HPDE6-E6E7 (cell line): ENCODE results near the gene KLHL28.

ENCODE experiments used
- DNase-seq: peaks from one replicate; pipeline ENCODE4 v3.0.0; 2011; ENCODE audit warnings: missing footprints; ENCODE audit errors: extremely low spot score

The KLHL28 gene, protein sequence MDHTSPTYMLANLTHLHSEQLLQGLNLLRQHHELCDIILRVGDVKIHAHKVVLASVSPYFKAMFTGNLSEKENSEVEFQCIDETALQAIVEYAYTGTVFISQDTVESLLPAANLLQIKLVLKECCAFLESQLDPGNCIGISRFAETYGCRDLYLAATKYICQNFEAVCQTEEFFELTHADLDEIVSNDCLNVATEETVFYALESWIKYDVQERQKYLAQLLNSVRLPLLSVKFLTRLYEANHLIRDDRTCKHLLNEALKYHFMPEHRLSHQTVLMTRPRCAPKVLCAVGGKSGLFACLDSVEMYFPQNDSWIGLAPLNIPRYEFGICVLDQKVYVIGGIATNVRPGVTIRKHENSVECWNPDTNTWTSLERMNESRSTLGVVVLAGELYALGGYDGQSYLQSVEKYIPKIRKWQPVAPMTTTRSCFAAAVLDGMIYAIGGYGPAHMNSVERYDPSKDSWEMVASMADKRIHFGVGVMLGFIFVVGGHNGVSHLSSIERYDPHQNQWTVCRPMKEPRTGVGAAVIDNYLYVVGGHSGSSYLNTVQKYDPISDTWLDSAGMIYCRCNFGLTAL

DNA sequence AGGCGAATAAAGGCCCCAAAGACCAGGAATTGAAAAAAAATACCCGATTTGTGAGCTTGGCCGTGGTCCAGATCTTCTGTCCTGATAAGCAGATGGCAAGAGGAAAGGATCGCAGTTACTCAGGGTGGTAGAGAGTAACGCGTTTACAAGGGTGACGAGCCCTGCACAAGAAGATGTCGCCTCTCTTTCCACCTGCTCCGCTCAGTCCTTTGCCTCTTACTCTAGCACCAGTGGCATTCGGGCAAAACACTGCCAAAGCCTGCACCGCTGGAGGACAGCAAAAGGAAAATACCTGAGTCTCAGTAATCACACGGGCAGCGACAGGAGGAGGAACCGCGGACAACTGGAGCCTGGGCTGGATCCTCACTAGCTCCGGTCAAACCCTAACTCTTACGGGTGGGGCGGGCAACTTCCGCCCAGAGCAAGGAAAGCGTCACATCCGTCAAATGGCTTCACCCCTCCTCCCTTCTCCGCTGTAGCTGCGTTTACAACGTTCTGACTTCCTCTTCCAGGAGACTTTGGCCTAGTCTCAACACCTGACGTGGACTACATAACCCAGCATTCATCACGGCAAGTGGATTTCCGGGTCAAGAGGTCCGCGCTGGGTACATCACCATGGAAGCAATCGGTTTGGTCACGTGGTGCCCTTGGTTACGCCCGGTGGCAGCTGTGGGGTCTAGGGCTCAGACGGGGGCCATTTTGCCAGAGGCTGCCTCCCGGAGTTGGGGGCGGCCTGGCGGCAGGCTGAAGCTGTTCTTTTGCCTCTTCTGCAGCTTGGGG, at the start of gene KLHL28, which contains the start of gene TOGARAM1:
Gene KLHL28 (minus strand): TSS at position 394 of the 780 bp plus-strand sequence. CDS start 16,019 bp downstream, outside the sequence.
Gene TOGARAM1 (plus strand): TSS at position 637 of the 780 bp plus-strand sequence. CDS start 232 bp downstream, outside the sequence.
- DNase-seq: peak; percentile 95

DNA sequence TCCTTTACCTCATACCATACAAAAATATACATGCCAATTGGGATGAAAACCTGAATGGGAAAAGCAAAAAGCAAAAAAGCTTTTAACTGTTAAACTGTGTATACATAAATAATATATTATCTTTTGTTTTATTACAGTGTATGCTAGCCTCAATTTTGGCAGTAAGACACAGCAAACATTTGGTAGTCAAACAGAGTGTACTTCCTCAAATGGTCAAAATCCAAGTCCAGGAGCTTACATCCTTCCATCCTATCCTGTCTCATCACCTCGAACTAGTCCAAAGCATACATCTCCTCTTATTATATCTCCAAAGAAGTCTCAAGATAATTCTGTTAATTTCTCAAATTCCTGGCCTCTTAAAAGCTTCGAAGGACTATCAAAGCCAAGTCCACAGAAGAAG, 42.2 kb upstream of the KLHL28 start:
- no peak for DNase-seq

DNA sequence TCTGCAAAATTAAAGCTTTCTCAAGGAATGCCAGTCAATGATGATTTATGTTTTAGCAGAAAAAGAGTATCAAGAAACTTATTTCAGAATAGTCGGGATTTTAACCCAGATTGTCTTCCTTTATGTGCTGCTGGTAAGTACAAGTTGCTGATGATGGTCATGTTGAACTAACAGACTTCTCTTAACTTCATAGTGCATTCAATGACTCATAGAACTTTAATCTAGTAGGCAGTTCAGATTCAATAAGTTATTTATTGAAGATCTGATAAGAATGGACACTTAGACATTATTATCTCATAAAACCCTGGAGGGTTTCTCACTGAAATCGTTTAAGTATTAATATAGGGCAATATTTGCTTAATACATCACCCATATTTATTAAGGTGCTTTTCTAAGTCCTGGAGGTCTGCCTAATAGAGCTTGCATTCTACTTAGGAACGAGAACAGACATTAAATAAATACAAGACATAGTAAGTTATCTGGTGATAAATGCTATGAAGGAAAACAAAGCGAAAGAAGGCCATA, 34.1 kb upstream of the KLHL28 start:
- no peak for DNase-seq

DNA sequence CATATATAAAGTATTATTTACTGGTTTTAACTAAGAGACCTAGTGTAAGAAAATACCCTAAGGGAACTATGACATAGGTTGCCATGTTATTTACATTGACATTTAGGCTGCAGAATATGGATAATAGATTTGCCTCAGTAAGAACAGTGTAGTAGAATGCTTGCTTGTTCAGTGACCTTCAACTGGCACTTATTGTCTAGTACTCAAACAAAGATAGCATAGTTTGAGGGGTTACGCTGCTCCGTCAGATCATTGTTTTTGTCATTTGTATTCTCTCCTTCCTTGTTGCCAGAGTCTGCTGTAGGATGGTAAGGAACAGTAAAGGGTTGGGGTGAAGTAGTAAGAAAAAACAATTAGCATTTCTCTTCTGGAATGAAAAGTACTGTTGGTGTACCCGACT, 33.4 kb upstream of the KLHL28 start:
- DNase-seq: no peak

DNA sequence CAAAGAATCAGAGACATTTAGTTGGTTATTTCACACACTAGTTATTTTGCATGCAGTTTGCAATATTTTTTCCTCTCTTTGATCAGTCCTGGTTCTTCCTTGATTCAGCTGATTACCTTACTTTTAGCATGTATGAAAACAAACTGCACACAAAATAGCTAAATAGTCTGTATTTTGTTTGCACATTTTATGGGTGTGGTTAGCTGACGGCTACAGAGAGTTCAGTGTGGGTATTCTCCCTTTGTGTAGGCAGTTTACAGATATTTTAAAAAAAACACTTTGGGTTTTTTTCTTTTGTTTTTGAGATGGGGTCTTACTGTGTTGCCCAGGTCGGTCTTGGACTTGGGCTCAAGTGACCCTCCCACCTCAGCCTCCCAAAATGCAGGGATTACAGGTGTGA, 28.8 kb upstream of the KLHL28 start:
- no peak for DNase-seq

DNA sequence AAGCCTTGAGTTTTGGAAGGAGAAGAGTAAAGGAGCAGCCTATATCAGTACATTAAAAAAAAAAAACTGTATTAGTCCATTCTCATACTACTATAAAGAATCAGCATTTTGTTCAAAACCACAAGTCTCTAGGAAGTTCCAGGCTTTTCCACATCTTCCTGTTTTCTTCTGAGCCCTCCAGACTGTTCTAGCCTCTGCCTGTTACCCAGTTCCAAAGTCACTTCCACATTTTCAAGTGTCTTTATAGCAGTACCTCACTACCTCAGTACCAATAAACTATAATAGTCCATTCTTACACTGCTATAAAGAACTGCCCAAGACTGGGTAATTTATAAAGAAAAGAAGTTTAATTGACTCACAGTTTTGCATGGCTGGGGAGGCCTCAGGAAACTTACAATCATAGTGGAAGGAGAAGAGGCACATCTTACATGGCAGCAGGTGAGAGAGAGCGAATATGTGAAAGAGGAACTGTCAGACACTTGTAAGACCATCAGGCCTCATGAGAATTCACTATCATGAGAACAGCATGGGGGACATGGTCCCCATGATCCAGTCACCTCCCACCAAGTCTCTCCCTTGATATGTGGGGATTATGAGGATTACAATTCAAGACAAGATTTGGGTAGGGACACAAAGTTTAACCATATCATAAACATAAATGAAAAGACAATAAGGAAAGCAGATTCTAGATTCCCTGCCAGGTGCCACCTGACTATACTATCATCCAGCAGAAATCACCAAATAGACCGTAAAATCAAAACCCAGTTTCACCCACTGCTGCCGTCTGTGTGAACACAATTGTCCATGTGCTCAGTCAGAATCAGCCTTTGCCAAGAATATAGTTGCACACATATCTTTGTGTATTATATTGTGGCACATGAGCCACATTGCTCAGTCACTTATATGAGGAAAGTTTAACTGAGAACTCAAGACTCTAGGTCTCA, 28.0 kb upstream of the KLHL28 start:
- no peak for DNase-seq

DNA sequence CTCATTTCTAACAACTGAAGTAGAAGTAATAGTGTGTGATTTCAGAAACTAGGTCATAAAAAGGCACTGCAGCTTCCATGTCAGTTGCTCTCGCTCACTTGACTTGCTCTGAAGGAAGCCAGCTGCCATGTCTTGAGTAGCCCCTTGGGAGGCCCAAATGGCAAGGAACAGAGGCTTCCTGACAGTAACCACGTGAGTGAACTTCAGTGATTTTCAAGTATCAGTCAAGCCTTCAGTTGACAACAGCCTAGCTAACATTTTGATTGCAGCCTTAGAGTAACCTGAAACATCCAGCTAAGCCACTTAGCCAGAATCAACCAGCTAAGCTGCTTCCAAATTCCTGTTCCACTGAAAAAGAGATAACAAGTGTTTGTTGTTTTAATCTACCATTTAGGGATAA, 26.9 kb upstream of the KLHL28 start:
- no peak for DNase-seq

DNA sequence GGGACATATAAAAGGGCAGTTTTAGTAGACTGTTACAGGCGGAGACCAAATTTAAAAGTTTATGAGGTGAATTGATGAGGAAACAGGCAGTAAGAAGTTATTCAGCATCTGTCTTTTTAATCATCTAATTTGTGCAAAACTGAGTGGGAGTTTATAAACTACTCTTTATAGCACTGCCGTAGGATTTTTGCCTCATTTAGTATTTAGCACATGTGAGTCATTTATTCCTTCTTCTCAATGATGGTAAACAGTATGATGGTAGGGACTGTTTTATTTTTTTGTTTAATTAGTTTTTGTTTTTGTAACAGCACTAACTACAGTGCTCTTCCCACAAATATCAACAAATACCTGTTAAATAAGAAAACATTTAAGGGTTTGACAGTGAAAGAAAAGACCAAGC, 20.8 kb upstream of the KLHL28 start:
- no peak for DNase-seq

DNA sequence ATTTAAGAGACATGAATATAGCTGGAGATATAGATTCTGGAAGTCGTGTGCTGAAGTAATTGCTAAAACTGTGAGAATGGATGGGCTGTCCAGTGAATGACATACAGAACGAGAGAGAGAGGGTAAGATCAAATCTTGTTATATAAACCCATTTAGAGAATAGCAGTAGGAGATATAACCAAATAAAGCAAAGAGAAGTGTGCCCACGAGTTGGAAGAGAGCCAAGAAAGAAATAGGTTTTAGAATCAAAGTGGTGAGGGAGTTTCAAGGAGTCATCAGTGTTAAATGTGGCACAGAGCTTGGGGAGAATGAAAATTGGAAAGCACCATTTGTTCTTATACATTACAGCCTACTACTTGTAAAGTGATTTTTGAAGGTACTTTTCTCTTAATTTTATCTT, 19.5 kb upstream of the KLHL28 start:
- DNase-seq: no peak

DNA sequence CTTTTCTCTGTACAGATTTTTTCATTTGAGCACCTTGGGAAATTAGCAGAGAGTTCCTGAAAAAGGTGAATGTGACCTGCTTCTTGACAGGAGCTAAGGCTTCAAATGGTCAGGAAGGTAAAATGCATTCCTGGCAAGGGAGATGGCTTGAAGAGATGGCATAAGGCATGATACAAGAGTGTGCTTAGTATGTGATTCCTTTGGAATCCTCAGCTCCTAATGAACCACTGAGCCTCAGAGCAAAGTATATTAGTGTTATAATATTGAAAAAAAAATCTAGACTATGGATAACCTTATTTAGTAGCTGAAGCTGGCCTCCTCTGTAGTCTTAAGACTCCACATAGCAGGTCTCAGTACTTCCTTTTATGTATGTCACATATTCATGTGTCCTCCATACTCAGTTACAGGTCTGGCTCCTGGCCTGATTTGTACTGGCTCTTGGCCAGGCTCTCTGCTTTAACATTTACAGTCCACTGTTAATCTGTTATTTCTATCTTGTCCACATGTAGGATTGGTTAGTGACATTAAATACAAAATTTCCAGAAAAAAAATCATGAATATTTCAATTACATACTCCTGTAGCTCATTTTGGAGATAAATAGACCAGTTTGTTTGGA, 18.1 kb upstream of the KLHL28 start:
- no peak for DNase-seq

DNA sequence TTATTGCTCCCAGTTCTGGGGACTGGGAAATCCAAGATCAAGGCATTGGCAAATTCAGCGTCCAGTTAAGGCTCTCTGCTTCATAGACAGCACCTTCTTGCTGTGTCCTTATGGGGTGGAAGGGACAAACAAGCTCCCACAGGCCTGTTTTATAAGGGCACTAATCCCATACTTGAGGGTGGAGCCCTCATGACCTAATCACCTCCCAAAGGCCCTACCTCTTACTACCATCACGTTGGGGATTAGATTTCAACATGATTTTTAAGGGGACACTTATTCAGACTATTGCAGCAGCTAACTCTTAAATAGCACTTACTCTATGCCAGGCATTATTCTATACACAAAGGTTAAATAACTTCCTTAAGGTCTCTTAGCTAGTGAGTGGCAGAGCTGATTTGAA, 17.5 kb upstream of the KLHL28 start:
- DNase-seq: no peak

DNA sequence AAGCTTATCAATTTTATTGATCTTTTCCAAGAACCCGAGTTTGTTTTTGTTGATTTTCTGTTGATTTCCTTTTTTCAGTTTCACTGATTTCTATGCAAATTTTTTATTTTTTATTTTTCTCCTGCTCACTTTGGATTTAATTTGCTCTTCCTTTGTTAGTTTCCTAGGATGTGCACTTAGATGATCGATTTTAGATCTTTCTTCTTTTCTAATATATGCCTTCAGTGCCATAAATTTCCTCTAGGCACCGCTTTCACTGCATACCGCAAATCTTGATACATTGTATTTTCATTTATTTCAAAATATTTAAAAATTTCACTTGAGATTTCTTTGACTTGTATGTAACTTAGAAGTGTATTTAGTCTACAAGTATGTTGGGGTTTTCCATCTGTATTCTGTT, 9.7 kb upstream of the KLHL28 start:
- no peak for DNase-seq

DNA sequence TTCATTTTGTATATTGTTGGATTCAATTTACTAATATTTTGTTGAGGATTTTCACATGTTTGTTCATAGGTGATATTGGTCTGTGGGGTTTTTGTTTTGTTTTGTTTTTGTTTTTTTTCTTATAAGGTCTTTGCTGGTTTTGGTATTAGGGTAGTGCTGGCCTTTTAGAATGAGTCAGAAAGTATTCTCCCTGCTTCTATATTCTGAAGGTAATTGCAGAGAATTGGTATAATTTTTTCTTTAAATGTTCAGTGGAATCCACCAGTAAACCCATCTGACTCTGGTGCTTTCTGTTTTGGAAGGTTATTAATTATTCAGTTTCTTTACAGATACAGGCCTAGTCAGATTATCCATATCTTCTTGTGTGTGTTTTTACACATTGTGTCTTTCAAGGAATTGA, 9.2 kb upstream of the KLHL28 start:
- DNase-seq: no peak

DNA sequence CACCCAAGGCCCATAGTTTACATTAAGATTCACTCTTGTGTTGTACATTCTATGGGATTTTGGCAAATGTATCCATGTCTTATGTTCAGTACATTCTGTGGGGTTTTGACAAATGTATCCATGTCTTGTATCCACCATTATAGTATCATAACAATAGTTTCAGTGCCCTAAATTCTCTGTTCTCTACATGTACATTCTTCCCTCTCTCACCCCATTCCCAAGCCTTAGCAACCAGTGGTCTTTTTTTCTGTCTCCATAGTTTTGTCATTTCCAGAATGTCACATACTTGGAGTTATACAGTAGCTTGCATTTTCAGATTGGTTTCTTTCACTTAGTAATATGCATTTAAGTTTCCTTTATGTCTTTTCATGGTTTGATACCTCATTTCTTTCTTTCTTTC, 7.0 kb upstream of the KLHL28 start:
- no peak for DNase-seq

DNA sequence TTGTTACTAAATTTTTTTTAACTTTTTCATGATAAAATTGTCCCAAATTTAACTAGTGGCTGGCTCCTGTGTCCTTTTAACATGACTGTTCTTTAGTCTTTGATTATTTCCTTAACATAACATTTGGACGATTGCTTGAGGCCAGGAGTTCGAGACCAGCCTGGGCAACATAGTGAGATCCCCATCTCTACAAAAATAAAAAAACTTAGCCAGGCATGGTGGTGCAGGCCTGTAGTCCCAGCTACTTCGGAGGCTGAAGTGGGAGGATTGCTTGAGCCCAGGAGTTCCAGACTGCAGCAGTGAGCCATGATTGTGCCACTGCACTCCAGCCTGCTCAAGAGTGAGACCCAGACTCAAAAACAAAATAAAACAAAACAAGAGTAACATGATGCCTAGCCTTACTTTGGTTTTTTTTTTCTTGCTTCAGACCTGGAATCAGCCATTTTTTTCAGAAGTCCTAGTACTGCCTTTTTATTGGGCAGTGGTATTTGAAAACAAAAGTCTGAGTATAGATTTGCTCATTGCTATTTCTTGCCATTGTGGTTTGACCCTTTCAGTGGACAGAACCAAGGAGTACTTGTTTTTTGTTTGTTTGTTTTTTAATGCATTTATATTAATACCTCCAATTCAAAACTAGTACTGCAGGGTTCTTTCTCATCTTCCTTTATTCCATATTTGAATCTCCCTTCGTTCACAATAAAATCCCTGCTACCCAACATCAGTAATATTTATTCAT, 5.0 kb upstream of the KLHL28 start:
- no peak for DNase-seq

DNA sequence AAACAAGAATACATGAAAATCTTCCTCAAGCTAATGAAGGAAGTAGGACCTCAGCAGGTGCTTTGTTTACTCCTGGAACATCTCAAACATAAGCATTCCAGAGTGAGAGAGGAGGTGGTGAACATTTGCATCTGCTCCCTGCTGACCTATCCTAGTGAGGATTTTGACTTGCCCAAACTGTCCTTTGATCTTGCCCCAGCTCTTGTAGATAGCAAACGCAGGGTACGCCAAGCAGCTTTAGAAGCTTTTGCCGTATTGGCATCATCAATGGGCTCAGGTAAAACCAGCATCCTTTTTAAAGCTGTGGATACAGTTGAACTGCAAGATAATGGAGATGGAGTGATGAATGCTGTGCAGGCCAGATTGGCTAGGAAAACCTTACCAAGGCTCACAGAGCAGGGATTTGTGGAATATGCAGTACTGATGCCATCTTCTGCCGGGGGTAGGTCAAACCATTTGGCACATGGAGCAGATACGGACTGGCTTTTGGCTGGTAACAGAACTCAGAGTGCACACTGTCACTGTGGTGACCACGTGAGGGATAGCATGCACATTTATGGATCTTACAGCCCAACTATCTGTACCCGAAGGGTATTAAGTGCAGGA, 2.1 kb upstream of the KLHL28 start:
- DNase-seq: no peak

DNA sequence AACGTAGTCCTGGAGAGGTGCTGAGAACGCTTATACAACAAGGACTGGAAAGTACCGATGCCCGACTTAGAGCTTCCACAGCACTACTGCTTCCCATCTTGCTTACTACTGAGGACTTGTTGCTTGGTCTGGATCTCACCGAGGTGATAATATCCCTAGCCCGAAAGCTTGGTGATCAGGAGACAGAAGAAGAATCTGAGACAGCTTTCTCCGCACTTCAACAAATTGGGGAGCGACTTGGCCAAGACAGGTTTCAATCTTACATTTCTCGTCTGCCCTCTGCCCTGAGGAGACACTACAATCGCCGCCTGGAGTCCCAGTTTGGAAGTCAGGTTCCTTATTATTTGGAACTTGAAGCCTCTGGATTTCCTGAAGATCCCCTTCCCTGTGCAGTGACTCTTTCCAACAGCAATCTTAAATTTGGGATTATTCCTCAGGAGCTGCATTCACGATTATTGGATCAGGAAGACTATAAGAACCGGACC, 1.3 kb upstream of the KLHL28 start:
- no peak for DNase-seq

DNA sequence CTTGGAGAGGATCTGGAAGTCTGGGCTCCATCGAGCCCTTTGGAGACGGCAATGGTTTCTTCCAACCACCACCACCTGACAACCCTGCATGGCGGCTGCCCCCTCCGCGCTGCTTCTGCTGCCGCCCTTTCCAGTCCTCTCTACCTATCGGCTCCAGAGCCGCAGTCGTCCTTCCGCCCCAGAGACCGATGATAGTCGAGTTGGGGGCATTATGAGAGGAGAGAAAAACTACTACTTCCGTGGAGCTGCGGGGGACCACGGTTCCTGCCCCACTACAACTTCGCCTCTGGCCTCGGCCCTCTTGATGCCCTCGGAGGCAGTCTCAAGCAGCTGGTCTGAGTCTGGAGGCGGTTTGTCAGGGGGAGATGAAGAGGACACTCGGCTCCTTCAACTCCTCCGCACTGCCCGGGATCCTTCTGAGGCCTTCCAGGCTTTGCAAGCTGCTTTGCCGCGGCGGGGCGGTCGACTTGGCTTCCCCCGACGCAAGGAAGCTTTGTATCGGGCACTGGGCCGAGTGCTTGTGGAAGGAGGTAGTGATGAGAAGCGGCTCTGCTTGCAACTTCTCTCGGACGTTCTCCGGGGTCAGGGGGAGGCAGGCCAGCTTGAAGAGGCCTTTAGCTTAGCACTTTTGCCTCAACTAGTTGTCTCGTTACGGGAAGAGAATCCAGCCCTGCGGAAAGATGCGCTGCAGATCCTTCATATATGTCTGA, 742 bp upstream of the KLHL28 start:
- DNase-seq: no peak

DNA sequence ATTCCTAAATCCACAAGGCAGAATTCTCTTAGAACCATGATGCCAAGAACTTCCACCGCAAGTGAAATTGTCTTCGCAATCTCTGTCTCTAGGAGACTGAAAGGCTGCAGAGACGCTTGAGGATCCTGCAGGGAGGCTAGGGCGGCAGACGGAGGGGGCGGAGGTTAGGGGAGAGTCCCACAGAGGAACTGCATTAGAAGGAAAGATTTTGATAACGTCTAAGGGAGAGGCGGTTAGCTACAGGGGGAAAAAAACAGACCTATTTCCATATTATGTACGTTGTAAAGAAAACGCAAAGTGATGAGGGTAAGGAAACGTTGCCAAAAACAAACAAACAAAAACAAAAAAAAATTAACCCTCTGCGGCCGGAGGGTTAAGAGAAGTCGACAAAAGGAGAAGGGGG, 595 bp downstream of the KLHL28 start:
- no peak for DNase-seq
